ENCODE data around the gene AGFG2. TPM values are rescaled to one million over a fixed set of nuclear protein-coding genes. Genes with fewer than 3 reads are reported as not detected.
A peak's percentile ranks its signal among the peaks of the same experiment; 100 is the strongest.

The AGFG2 gene
- polyA plus RNA-seq, 2 of the 4 experiments (the other 2 are of a cell fraction), result 16.0 to 31.8 TPM

- H3K9me3 ChIP-seq, result no peaks in the 10 kb centered on the region
- ChIA-PET POLR2A (interaction anchor here (1.4 kb wide), 1 partner anchor 31 kb away, joined by 5 read pairs; the partner anchor contains the start of genes FBXO24 and LRCH4), CTCF (interaction anchor here (1.0 to 19.2 kb wide), 9 partner anchors 5 to 150 kb away, joined by 3 to 316 read pairs (median 5); partner anchors contain the start of genes AGFG2, NYAP1, POP7 and SPACDR)
- H3K4me2 ChIP-seq, result no peak overlapping the region
- FAIRE-seq (no peak), DNase-seq (ENCODE audit: low read depth in 1 of 2, low spot score in 1 of 2) (no peak), ATAC-seq (no peak)
- H3K27ac ChIP-seq, result peak overlapping the region in 1 of 2 experiments; percentile 22; a peak in 1 of 6 replicates
- no peak for TF ChIP-seq ZFP36 (IDR thresholded peaks at IDR 0.05; ENCODE audit: borderline replicate concordance, partially characterized antibody)
- no peak for TF ChIP-seq USF2 (IDR thresholded peaks at IDR 0.05)
- no peak for TF ChIP-seq EP300 (IDR thresholded peaks at IDR 0.05)
- no peak for TF ChIP-seq ZC3H11A (IDR thresholded peaks at IDR 0.05)
- TF ChIP-seq MYC (IDR thresholded peaks at IDR 0.05; ENCODE audit: borderline replicate concordance, low read length), result no peak
- no peak for TF ChIP-seq ZSCAN20 (CRISPR knock-in tag; IDR thresholded peaks at IDR 0.05)
- TF ChIP-seq POLR2AphosphoS2 (conservative IDR thresholded peaks at IDR 0.05; ENCODE audit: low read length), result no peak
- TF ChIP-seq GATA3 (IDR thresholded peaks at IDR 0.05; ENCODE audit: borderline replicate concordance), result no peak
- no peak for TF ChIP-seq ATOH8 (CRISPR knock-in tag; IDR thresholded peaks at IDR 0.05; ENCODE audit: low read depth)
- no peak for TF ChIP-seq JUNB (IDR thresholded peaks at IDR 0.05)
- no peak for TF ChIP-seq FOXS1 (CRISPR knock-in tag; IDR thresholded peaks at IDR 0.05)
- no peak for TF ChIP-seq KDM1A (IDR thresholded peaks at IDR 0.05; ENCODE audit: low read depth)
- TF ChIP-seq PHF8 (IDR thresholded peaks at IDR 0.05; ENCODE audit: borderline replicate concordance, low read depth), result no peak
- no peak for TF ChIP-seq RAD21 (conservative IDR thresholded peaks at IDR 0.05 in 1 of 2, IDR thresholded peaks at IDR 0.05 in 1 of 2)
- H3K4me1 ChIP-seq, result peaks cover 5% of the 10 kb centered on the region; the same call in 1 of the 3 replicates
- no peak overlapping the region for H3K4me3 ChIP-seq
- 88% methylated on average over 5 of the region's 5 CpGs for WGBS (ENCODE audit: missing lambda C conversion rate)
Measured at GRCh38 chr7:100555701-100556100, 16.7 kb downstream of the AGFG2 start.

GRCh38 chr7:100556541-100556940, 17.5 kb downstream of the AGFG2 start:
- no peak for TF ChIP-seq MAFK (IDR thresholded peaks at IDR 0.05; ENCODE audit: partially characterized antibody)
- H3K4me3 ChIP-seq, result no peak overlapping the region
- ChIA-PET POLR2A (interaction anchor here (1.4 kb wide), 1 partner anchor 30 kb away, joined by 5 read pairs; the partner anchor contains the start of genes FBXO24 and LRCH4), CTCF (interaction anchor here (1.1 to 19.2 kb wide), 5 partner anchors 4 to 91 kb away, joined by 3 to 316 read pairs (median 273); partner anchors contain the start of genes AGFG2, NYAP1 and SPACDR)
- ATAC-seq (no peak), FAIRE-seq (no peak), DNase-seq (ENCODE audit: low read depth in 1 of 2, low spot score in 1 of 2) (no peak)
- H3K9me3 ChIP-seq, result no peaks in the 10 kb centered on the region
- 73% methylated on average over 4 of the region's 4 CpGs for WGBS (ENCODE audit: missing lambda C conversion rate)
- peaks cover 5% of the 10 kb centered on the region; the same call in 1 of the 3 replicates for H3K4me1 ChIP-seq
- 0 out of 6 replicates have a peak overlapping the region, but pooled peaks of 1 of the 2 experiments have one; percentile 12 for H3K27ac ChIP-seq
- H3K4me2 ChIP-seq, result no peak overlapping the region

- H3K4me3 ChIP-seq, result no peak overlapping the region
- peak overlapping the region; percentile 16 to 28; a peak in 2 of 6 replicates for H3K27ac ChIP-seq
- peaks cover 5% of the 10 kb centered on the region; the same call in 1 of the 3 replicates for H3K4me1 ChIP-seq
- H3K9me3 ChIP-seq, result no peaks in the 10 kb centered on the region
- CTCF ChIA-PET, result interaction anchor here (0.6 to 14.3 kb wide), 43 partner anchors 8 to 488 kb away, joined by 3 to 316 read pairs (median 6); partner anchors contain the start of genes AGFG2, FBXO24, LRCH4 and SPACDR
- POLR2A ChIA-PET, result interaction anchor here (0.7 to 1.7 kb wide), 4 partner anchors 14 to 130 kb away, joined by 5 to 11 read pairs (median 8); partner anchors contain the start of genes FBXO24, LRCH4, MEPCE and ZCWPW1
- DNase-seq (ENCODE audit: low read depth in 1 of 2, low spot score in 1 of 2), result no peak
- FAIRE-seq, result no peak
- no peak overlapping the region for H3K4me2 ChIP-seq
- 89% methylated on average over 4 of the region's 4 CpGs for WGBS (ENCODE audit: missing lambda C conversion rate)
- no peak for ATAC-seq
- TF ChIP-seq FOXS1 (CRISPR knock-in tag; IDR thresholded peaks at IDR 0.05), result no peak
- TF ChIP-seq EP300 (IDR thresholded peaks at IDR 0.05), result no peak
- TF ChIP-seq REST (IDR thresholded peaks at IDR 0.05), result no peak
- no peak for TF ChIP-seq BCL3 (IDR thresholded peaks at IDR 0.05)
- TF ChIP-seq TP53 (CRISPR knock-in tag; IDR thresholded peaks at IDR 0.05), result no peak
- no peak for TF ChIP-seq HEYL (CRISPR knock-in tag; IDR thresholded peaks at IDR 0.05)
- no peak for TF ChIP-seq HES2 (IDR thresholded peaks at IDR 0.05)
- no peak for TF ChIP-seq ZFP36 (IDR thresholded peaks at IDR 0.05; ENCODE audit: borderline replicate concordance, partially characterized antibody)
- no peak for TF ChIP-seq CTCF (IDR thresholded peaks at IDR 0.05)
- no peak for TF ChIP-seq ATOH8 (CRISPR knock-in tag; IDR thresholded peaks at IDR 0.05; ENCODE audit: low read depth)
- TF ChIP-seq RCOR1 (IDR thresholded peaks at IDR 0.05; ENCODE audit: low read depth, low read length), result no peak
Measured at GRCh38 chr7:100559127-100559526, 20.1 kb downstream of the AGFG2 start.
